GM23338 (cell line): Measurements from ENCODE around the gene NOPCHAP1.

Experiments used
- CREB1 ChIP-seq: fragments of 250-450 bp; sonication (Bioruptor Pico); IDR thresholded peaks from 2 replicates; pipeline ENCODE4 v1.5.0; 2020; ENCODE audit warnings: low read depth, mild to moderate bottlenecking, moderate library complexity
- CTCF ChIP-seq, 2 experiments: fragments of 200-600 bp in 1 of 2; sonication (generic) in 1 of 2; conservative IDR thresholded peaks; 2 replicates each; pipeline versions ENCODE4 v1.5.1 to v1.6.1; 2016 to 2017; ENCODE audit warnings: antibody characterized with exemption in 2 of 2, low read depth in 2 of 2, mild to moderate bottlenecking in 2 of 2, moderate library complexity in 1 of 2
- ETS1 ChIP-seq: IDR thresholded peaks from 2 replicates; pipeline ENCODE4 v1.6.1; 2016; ENCODE audit warnings: antibody characterized with exemption
- EZH2 ChIP-seq: fragments of 200-600 bp; sonication (generic); IDR thresholded peaks from one replicate; pipeline ENCODE4 v1.8.0; 2017; ENCODE audit warnings: antibody characterized with exemption, mild to moderate bottlenecking, low read depth; ENCODE audit not compliant: unreplicated experiment
- EZH2phosphoT487 ChIP-seq: fragments of 200-600 bp; sonication (generic); IDR thresholded peaks from one replicate; pipeline ENCODE4 v1.8.1; 2018; ENCODE audit warnings: antibody characterized with exemption; ENCODE audit not compliant: unreplicated experiment
- JUNB ChIP-seq: IDR thresholded peaks from one replicate; pipeline ENCODE4 v1.6.1; 2016; ENCODE audit warnings: antibody characterized with exemption; ENCODE audit not compliant: unreplicated experiment
- NANOG ChIP-seq: IDR thresholded peaks from 2 replicates; pipeline ENCODE4 v1.6.1; 2016; ENCODE audit warnings: antibody characterized with exemption, borderline replicate concordance
- POLR2AphosphoS5 ChIP-seq: IDR thresholded peaks from 2 replicates; pipeline ENCODE4 v1.6.1; 2016; ENCODE audit warnings: antibody characterized with exemption, low read depth
- REST ChIP-seq: IDR thresholded peaks from one replicate; pipeline ENCODE4 v1.6.1; 2018; ENCODE audit warnings: antibody characterized with exemption; ENCODE audit not compliant: unreplicated experiment
- STAT1 ChIP-seq: IDR thresholded peaks from one replicate; pipeline ENCODE4 v1.6.1; 2016; ENCODE audit warnings: antibody characterized with exemption; ENCODE audit not compliant: unreplicated experiment
- ZNF114 ChIP-seq: fragments of 250-450 bp; sonication (Bioruptor Pico); IDR thresholded peaks from 2 replicates; pipeline ENCODE4 v1.5.0; 2020; ENCODE audit warnings: mild to moderate bottlenecking, moderate library complexity

GRCh38 chr12:104964856-104965205 lies 21.3 kb upstream of the NOPCHAP1 start:
- TF ChIP-seq JUNB (no peak), CREB1 (no peak), CTCF (conservative IDR thresholded peaks at IDR 0.05; ENCODE audit: low read depth in 2 of 2) (no peak), EZH2 (no peak), EZH2phosphoT487 (no peak), ETS1 (no peak), POLR2AphosphoS5 (no peak), REST (no peak), NANOG (no peak), ZNF114 (CRISPR knock-in tag) (no peak), STAT1 (no peak)
